Ammon's horn (tissue), 1 donor: Measurements from ENCODE around the gene DNER.

Experiments used
- DNase-seq: peaks from one replicate; pipeline ENCODE4 v3.0.0-alpha.2; 2016; ENCODE audit warnings: low spot score

The DNER gene

GRCh38 chr2:229669841-229670240 lies 44.5 kb downstream of the DNER start:
- DNase-seq = peak; percentile 47

DNA sequence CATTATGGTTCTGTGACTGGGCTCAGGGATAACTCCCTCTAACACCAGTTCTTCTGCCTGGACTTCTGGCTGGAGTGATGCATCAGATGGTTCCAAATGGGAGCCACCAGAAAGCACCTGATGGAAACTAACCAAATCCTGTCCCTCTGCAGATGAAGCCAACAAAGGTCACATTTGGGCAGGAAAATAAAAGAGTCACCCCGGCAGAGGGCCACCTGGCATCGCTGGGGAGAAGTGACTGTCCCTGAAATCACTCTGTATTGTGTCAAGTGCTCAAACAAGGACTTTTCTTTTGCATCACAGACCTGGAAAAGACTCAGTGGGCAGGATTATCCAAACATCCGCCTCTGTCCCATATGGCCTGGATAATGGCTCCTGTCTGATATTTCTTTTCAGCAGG lies 47.5 kb downstream of the DNER start:
- no peak for DNase-seq

- DNase-seq = peak; percentile 56
Observed at GRCh38 chr2:229665158-229665557, 49.2 kb downstream of the DNER start.

GRCh38 chr2:229661478-229661877 lies 52.9 kb downstream of the DNER start:
- no peak for DNase-seq

- no peak for DNase-seq
Observed at GRCh38 chr2:229660951-229661350, 53.4 kb downstream of the DNER start.

DNA sequence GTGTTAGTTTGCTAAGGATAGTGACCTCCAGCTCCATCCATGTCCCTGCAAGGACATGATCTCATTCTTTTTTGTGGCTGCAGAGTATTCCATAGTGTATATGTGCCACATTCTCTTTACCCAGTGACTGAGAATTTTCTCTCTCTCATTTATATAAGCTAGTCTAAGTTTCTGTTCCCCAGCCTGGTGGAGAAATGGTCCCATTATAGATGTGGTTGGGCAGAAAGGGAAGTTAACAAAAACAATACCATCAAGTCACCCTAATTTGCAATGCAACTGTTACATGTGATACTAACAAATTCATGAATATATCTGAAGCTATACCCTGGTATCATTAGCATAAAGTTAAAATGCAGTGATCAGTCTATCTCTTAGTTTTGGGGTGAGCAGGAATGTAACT lies 54.0 kb downstream of the DNER start:
- DNase-seq = no peak

- no peak for DNase-seq
Observed at GRCh38 chr2:229658004-229658403, 56.4 kb downstream of the DNER start.

DNA sequence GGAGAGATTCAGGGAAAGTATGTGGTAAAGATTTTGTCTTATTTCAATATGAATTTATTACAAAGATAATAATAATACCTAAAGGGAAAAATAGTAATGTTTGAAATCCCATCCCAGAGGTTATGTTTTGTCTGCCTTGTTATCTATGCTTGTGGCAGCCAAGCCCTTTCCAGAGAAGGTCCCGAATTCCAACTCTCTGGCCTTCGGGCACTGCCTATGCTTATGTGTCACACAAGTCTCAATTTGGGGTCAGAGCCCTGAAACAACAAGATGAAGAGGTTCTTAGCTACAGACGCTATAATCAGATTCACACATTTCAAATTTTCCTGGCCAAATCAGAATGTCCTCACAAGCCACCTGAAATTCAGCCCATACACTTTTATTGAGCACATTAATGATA lies 59.9 kb downstream of the DNER start:
- no peak for DNase-seq

- DNase-seq = no peak
Observed at GRCh38 chr2:229653531-229653930, 60.8 kb downstream of the DNER start.

GRCh38 chr2:229652796-229653195 lies 61.6 kb downstream of the DNER start:
- no peak for DNase-seq

DNA sequence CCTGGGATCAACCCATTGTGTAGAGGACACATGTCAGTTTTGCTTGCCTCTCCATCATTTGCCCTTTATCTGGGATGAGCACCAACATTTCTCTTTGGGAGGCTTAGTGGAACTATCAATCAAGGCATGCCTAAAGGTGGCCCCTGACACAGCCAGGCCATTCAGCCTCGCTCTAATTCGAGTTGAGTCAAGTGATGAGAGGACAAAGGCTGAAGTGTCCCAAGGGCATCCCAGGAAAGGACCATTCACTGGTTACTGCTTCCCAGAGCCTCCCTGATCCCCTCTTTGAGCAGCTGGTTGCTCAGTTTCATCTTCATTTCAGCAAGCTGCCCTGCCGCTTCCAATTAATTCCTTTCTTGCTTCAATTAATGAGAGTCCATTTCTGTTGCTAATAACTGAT lies 63.5 kb downstream of the DNER start:
- peak; percentile 34 for DNase-seq

- DNase-seq = no peak
Observed at GRCh38 chr2:229650059-229650458, 64.3 kb downstream of the DNER start.

DNA sequence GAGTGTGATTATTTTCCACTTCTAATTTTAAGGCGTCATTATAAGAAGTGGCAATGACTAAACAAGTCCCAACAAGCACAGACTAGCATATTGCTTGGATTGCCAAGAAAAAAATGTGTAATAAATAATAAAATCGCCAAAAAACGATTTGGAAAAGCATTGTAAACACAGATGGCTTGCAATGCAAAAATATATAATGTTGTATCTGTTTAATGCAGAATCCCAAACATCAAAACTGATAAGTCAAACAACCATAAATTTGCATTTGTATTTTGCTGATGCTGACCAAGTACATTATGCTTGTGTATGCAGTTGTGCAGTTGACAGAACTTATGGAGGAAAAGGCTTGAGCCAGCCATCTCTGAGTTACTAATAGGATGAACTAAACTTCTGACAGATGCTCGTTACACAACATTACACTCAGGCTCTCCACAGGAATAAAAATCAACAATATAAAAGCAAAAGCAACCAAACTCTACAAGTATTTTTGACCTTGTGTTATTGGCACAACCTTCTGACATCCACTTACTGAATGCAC lies 68.1 kb downstream of the DNER start:
- no peak for DNase-seq

DNA sequence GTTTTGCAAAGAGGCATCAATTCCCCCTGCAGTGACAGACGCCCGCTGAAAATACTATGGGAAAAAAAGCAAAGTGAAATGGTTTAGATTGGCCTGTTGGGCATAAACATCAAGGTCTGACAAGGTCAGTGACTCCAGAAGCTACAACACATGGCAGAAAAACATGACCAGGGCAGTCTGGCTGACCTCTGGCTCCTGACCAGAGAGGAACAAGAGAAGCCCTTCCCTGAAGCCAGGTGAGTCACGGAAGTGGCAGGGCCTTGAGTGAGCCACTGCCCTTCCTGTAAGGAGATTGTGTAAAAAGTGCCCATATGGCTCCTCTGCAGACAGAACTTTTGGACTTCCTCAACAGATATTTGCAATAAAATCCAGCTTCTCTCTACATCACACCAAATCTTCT lies 72.0 kb downstream of the DNER start:
- no peak for DNase-seq

DNA sequence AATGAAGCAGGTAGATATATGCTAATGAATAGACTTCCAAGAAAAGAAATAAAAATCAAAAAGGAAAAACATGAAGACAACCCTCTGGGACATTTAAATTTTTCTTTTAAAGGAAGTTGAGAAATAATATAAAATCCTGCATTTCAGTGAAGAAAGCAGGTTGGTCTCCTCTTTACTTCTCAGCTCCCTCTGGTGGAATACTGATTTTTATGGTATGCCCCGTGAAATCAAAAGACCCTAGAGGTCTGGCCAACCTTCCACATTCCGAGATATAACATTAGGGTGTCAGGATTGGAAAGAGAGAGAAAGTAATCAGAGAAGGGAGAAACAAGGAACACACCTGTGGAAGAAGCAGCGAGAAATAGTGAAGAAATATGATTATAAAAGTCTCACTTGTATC lies 72.7 kb downstream of the DNER start:
- DNase-seq = no peak

- no peak for DNase-seq
Observed at GRCh38 chr2:229640636-229641035, 73.7 kb downstream of the DNER start.

GRCh38 chr2:229636571-229636970 lies 77.8 kb downstream of the DNER start:
- no peak for DNase-seq

DNA sequence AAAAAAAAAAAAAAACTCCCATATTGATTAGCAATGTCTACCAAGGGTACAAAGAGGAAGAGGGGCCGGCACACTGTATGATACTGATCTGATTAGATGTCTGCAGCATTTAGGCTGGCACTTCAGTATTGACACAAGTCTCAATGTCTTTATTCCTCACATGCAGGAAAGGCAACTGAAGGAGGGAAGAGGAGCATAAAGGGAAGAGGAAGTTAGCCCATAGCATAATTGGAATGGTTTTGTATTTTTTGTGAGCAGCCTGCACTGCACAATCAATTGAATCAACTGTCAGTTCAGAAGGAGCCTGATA lies 79.0 kb downstream of the DNER start:
- no peak for DNase-seq

DNA sequence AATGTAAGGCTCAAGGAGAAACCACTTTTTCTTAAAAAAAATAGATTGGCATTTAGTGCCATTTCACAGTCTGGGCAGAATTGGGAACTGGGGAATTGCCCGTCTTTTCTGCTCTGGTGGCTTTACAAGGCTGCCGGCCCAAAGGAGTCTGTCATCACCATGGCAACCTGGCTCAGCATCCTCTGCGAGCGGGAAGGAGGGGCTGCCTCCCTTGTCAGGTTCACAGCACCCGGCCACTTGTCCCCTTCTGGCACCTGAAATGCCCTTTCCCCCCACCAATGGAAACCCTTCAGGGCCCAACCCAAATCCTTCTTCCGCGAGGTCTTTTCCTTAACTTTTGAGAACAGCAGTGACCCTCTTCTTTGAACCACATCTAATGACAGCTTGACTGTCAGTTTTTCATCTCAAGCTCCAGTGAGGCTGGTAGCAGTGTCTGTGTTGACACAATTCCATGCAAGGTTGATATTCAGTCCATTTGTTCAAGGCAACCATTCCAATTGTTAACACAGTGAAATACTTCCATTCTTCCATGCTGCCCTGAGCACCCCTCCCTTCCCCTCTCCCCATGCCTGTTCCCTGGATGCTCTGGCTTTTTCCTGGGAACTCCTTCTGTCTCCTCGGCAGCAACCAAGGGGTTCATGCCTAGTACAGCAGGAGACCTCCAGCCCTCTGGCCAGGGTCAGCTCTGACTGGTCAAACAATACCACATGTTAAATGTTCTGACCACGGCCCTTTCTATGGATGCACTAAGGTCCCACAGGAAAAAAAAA lies 79.6 kb downstream of the DNER start:
- peak; percentile 88 for DNase-seq

- peak; percentile 54 for DNase-seq
Observed at GRCh38 chr2:229633556-229633955, 80.8 kb downstream of the DNER start.

DNA sequence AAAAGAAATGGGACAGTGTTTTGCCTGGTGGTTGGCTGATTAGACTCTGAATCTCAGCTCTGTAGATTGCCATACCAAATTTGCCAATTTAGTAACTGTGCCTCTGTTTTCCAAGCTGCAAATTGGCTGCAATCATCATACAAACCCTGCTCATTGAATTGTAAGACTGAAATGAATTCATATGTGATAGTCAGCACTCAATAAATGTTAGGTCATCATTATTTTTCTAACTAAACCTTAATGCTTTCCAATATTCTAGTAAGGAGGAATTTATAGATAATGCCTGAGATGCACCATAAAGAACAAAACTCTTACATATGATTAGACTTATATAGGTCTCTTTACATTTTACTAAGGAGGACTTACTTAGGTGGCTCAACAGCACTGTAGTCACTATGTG lies 85.3 kb downstream of the DNER start:
- no peak for DNase-seq

DNA sequence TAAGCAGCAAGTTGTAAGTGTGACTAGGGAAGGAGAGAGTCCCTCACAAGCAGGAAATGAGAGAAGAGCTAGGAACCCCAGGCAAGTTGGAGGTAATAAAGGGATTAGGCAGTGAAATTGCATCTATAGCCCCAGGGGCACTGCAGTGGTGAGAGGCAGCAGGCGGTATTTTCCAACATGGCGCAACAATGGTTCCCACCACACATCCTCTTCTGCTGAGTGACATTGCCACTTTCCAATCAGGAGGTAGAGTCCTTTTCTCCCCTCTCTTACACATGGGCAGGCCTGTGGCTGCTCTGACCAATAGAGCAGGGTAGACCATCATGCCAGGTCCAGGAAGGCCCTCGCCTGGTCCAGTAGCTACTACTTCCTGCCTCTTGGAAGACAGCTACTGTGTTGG lies 86.6 kb downstream of the DNER start:
- DNase-seq = no peak

DNA sequence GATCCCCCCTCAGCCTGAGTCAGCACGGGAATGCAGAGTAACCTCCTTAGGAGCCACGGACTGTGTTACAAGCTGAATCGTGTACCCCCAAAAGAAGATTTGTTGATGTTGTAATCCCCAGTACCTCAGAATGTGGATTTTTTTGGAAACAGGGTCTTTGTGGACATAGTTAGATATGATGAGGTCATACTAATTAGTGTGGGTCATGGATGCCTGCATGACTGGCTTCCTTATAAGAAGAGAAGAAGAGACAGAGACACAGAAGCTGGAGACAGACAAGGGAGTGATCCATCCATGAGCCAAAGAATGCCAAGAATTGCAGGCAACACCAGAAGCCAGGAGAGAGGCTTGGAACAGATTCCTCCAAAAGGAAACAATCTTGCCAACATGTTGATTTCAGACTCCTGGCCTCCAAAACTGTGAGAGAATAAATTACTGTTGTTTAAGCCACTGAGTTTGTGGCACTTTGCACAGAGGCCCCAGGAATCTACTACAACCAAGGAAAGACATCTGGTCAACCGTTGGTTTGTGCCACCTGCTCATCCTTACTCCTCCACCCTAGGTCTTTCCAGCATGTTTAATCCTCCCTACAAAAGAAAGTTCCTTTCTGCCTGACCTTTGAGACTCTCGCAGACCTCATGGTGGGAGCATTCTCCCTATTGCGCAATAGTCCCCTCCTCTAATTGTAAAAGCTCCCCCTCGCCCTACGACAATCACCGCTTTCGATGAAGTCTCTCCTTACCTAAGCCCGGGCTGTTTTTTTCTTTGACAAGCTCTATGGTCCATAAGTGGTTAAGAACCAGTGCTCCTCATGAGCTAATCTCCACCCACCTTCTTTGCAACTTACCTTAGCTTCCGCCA lies 91.6 kb downstream of the DNER start:
- no peak for DNase-seq
